M059J (cell line): ENCODE data around the gene DTNB. TPM values are rescaled to one million over a fixed set of nuclear protein-coding genes. Genes with fewer than 3 reads are reported as not detected.
A peak's percentile ranks its signal among the peaks of the same experiment; 100 is the strongest.

Experiments used
- DNase-seq: peaks from one replicate; pipeline ENCODE4 v3.0.0-alpha.2; 2012; ENCODE audit warnings: low read depth
- total RNA-seq: library from RNA; depleted of rRNA; stranded (reverse); fragments of >200 nt; shearing (Covaris generic); gene quantifications from 2 replicates; pipeline ENCODE4 v1.2.3, GENCODE V29; 2014

Gene DTNB
- total RNA-seq, 1 experiment from 2014 or later: 12.2 TPM

GRCh38 chr2:25505182-25505581, 168.2 kb downstream of the DTNB start:
- DNase-seq: no peak

- DNase-seq: no peak
Measured at GRCh38 chr2:25504266-25504665, 169.1 kb downstream of the DTNB start.

GRCh38 chr2:25499157-25499556, 174.2 kb downstream of the DTNB start:
- DNase-seq: no peak

GRCh38 chr2:25497918-25498407, 175.4 kb downstream of the DTNB start:
- DNase-seq: no peak

- DNase-seq: no peak
Measured at GRCh38 chr2:25497229-25497917, 176.0 kb downstream of the DTNB start.

GRCh38 chr2:25494616-25495015, 178.8 kb downstream of the DTNB start:
- no peak for DNase-seq

GRCh38 chr2:25493207-25493606, 180.2 kb downstream of the DTNB start:
- no peak for DNase-seq

GRCh38 chr2:25492726-25493125, 180.7 kb downstream of the DTNB start:
- no peak for DNase-seq

GRCh38 chr2:25491966-25492532, 181.3 kb downstream of the DTNB start:
- peak; percentile 57 for DNase-seq

GRCh38 chr2:25491003-25491696, 182.2 kb downstream of the DTNB start:
- peak; percentile 35 for DNase-seq

- DNase-seq: no peak
Measured at GRCh38 chr2:25490217-25490616, 183.2 kb downstream of the DTNB start.

- no peak for DNase-seq
Measured at GRCh38 chr2:25489631-25490030, 183.7 kb downstream of the DTNB start.

GRCh38 chr2:25483607-25484266, 189.6 kb downstream of the DTNB start:
- no peak for DNase-seq

GRCh38 chr2:25482341-25482740, 191.0 kb downstream of the DTNB start:
- DNase-seq: no peak

- DNase-seq: peak; percentile 72
Measured at GRCh38 chr2:25481381-25482300, 191.7 kb downstream of the DTNB start.

- DNase-seq: peak; percentile 17
Measured at GRCh38 chr2:25480561-25480960, 192.8 kb downstream of the DTNB start.

- no peak for DNase-seq
Measured at GRCh38 chr2:25479761-25480160, 193.6 kb downstream of the DTNB start.

GRCh38 chr2:25478736-25479135, 194.6 kb downstream of the DTNB start:
- DNase-seq: no peak

- peak; percentile 31 for DNase-seq
Measured at GRCh38 chr2:25473758-25474340, 199.5 kb downstream of the DTNB start.

GRCh38 chr2:25473131-25473530, 200.2 kb downstream of the DTNB start:
- no peak for DNase-seq

GRCh38 chr2:25470806-25471205, 202.6 kb downstream of the DTNB start:
- no peak for DNase-seq
